ENCODE measurements around the gene KLHL22.
A peak's percentile ranks its signal among the peaks of the same experiment; 100 is the strongest.
"Not testable (repeated sequence)": the region's sequence is repeated elsewhere in the genome, so short reads cannot be mapped to it uniquely, and the experiment has no call there.

The KLHL22 gene

DNA sequence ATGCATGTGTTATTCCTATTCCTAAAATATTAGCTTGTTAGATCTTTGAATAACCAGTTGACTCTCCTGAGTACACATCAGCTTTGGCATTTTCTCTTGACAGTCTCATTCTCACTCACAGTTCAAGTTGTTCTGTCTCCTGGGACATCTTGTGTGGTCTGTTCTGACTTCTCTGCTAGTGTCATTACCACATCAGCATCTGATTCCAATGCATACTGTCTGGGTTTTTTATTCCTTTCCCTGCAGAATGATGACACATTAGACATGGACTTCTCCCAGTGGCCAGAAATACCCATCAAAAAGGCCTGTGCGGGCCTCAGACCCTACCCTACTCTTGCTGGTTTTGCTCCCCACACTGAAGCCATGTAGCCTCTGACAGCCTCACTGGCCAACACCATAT, 99.0 kb downstream of the KLHL22 start:
- DNase-seq, result no peak

GRCh38 chr22:20395907-20396287, 99.7 kb downstream of the KLHL22 start:
- no peak for DNase-seq

DNA sequence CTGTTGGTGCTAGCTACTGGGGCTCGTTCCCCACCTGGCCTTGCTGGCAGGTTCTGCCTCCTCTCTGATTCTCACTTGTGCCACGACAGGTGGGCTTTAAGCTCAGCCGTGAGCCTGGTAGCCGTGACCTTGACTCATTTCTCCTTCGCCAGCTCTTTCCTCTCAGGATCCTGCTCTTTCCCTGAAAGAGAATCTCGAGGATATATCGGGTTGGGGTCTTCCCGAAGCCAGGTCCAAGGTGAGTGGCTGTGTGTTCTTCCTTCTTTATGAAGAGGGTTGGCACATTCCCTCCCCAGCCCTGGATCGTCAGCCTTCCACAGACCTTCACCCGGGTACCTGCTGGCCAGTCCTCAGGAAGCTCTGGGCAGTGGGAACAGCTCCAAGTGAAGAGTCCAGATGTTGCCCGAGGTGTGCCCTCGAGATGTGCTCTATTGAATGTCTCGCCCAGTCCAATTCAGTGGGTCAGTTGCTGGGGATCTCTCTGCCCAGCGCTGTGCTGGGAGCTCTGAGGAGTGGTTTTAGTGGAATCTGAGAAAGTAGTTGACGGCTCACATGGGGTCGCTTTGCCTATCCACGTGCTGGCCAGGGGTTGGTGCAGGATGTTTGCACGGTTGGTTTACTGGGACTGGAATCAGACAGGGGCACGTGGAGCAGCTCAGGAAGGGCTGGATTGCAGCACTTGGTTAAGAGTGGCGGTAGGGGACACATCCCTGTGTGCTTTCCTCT, 100.3 kb downstream of the KLHL22 start:
- no peak for DNase-seq

GRCh38 chr22:20393705-20394476, 101.7 kb downstream of the KLHL22 start, which contains the start of gene ZNF74:
Gene ZNF74 (plus strand): TSS chr22:20394151. CDS start chr22:20394629, 478 bp downstream.
- peak; percentile 94 for DNase-seq

DNA sequence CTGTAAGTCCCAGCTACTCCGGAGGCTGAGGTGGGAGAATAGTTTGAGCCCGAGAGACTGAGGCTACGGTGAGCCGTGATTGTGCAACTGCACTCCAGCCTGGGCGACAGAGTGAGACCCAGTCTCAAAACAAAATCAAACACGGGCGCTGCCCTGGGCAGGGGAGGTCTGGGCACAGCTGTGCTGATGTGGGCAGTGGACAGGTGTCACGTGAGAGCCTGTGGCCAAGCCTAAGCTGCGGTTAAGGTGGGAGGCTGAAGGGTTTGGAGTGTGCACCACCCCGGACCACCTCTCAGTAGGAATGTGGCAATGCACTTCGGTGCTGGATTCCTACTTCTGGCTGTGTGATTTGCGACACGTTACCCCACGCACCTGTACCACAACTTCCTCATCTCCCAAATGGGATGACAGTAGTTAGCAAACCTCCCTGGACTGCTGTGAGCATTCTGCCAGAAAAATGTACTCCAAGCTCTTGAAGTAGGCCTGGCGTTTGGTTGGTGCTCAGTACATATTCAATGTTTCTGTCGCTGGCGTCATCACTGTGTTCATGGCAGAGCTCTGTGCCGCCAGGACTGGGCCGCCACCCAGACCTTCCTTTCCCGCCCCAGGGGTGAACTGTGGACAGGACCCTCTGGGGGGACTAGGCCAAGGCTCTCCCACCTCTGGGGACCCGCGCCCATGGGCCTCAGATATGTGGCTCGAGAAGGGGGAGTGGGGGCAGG, 102.5 kb downstream of the KLHL22 start:
- DNase-seq, result no peak

- DNase-seq, result not testable (repeated sequence)
Measured at GRCh38 chr22:20392365-20392881, 103.2 kb downstream of the KLHL22 start.
